Measurements from ENCODE around the gene ANKS1B.

Gene ANKS1B

DNA sequence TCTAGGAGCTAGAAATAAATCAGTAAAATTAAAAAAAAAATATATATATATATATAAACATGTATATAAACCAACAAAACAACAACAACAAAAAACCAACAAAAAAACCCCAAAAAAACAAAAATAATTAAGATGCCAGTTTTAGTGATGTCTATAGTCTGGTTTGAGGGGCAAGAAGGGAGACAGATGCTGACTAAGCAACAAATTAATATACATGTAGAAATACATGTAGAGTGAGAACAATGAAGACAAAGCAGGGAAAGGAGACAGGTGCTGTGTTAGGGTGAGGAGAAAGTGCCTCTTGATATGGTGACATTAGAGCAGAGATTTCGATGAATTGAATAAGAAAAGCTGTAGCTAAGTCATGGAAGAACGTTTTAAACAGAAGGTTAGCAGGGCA, 861.8 kb downstream of the ANKS1B start:
- Histone ChIP-seq H3K36me3 (ENCODE audit: insufficient read depth, low read length) (no peaks in the 10 kb centered on the region), H3K4me3 (ENCODE audit: low read length) (no peak overlapping the region), H3K27me3 (ENCODE audit: insufficient read depth, low read length) (no peaks in the 10 kb centered on the region), H3K9me3 (ENCODE audit: insufficient read depth, low read depth, low read length) (no peaks in the 10 kb centered on the region), H3K27ac (ENCODE audit: low read depth, low read length) (no peak overlapping the region), H3K4me1 (ENCODE audit: insufficient read depth, low read length) (no peaks in the 10 kb centered on the region), H3K9ac (ENCODE audit: low read depth, low read length) (no peak overlapping the region)
- 62% methylated on average over 2 of the region's 2 CpGs for WGBS

DNA sequence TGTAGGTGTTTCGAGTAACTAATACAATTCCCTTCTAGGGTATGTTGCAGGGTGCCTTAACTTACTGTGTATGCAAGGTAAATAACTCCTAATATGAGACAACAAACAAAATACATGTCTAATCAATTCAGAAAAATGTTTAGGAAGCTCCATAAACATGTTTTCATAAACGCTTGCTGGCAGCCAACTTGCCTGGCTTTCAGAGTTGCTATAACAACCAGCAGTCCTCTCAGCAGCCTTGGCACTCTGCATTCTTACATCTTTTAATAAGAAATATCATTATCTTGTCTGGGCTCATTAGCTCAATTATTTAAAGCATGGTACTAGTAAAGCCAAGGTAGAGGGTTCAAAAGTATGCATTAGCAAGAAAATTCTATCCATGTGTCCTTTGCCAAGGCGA, 862.2 kb downstream of the ANKS1B start:
- Histone ChIP-seq H3K27ac (ENCODE audit: low read depth, low read length) (no peak overlapping the region), H3K4me1 (ENCODE audit: insufficient read depth, low read length) (no peaks in the 10 kb centered on the region), H3K9ac (ENCODE audit: low read depth, low read length) (no peak overlapping the region), H3K36me3 (ENCODE audit: insufficient read depth, low read length) (no peaks in the 10 kb centered on the region), H3K9me3 (ENCODE audit: insufficient read depth, low read depth, low read length) (no peaks in the 10 kb centered on the region), H3K4me3 (ENCODE audit: low read length) (no peak overlapping the region), H3K27me3 (ENCODE audit: insufficient read depth, low read length) (no peaks in the 10 kb centered on the region)
- WGBS, result 84% methylated on average over 1 of the region's 3 CpGs

DNA sequence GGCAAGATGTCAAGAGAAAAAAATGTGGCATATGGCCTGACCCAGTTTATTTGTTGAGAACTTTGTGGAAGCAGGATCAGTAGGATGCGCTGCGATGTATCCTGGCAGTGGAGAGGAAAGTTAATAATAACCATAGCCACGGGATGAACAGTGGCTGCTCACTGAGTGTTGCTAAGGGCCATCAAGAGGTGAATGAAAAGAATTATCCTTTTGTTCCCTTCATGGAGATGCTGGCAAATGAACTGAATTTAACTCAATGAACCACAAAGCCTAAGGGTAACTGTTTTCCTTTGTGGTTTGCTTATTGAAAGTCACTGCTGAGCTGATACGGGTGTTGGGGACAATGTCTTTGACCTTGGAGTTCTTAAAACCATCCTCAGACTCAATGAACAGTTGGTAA, 863.2 kb downstream of the ANKS1B start:
- no peaks in the 10 kb centered on the region for H3K36me3 ChIP-seq (ENCODE audit: insufficient read depth, low read length)
- no peak overlapping the region for H3K27ac ChIP-seq (ENCODE audit: low read depth, low read length)
- H3K9ac ChIP-seq (ENCODE audit: low read depth, low read length), result no peak overlapping the region
- no peaks in the 10 kb centered on the region for H3K4me1 ChIP-seq (ENCODE audit: insufficient read depth, low read length)
- no peaks in the 10 kb centered on the region for H3K9me3 ChIP-seq (ENCODE audit: insufficient read depth, low read depth, low read length)
- H3K4me3 ChIP-seq (ENCODE audit: low read length), result no peak overlapping the region
- no peaks in the 10 kb centered on the region for H3K27me3 ChIP-seq (ENCODE audit: insufficient read depth, low read length)
- WGBS, result 90% methylated on average over 4 of the region's 4 CpGs

DNA sequence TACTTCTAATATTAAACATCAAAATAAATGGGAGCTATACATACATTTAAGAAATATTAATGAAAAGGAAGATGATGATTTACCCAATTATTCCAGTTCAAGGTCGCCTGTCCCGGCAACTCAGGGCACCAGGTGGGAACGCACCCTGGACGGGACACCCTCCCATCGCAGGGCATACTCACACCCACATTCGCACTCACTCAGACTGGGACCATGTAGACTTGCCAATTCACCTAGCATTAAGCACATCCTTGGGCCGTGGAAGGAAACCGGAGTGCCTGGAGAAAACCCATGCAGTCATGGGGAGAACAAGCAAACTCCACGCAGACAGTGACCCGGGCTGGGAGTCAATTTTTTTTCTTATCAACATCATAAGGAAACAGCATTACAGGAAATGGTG, 864.8 kb downstream of the ANKS1B start:
- Histone ChIP-seq H3K9ac (ENCODE audit: low read depth, low read length) (no peak overlapping the region), H3K9me3 (ENCODE audit: insufficient read depth, low read depth, low read length) (no peaks in the 10 kb centered on the region), H3K36me3 (ENCODE audit: insufficient read depth, low read length) (no peaks in the 10 kb centered on the region), H3K27ac (ENCODE audit: low read depth, low read length) (no peak overlapping the region), H3K4me3 (ENCODE audit: low read length) (no peak overlapping the region), H3K27me3 (ENCODE audit: insufficient read depth, low read length) (no peaks in the 10 kb centered on the region), H3K4me1 (ENCODE audit: insufficient read depth, low read length) (no peaks in the 10 kb centered on the region)
- WGBS, result 91% methylated on average over 10 of the region's 10 CpGs

DNA sequence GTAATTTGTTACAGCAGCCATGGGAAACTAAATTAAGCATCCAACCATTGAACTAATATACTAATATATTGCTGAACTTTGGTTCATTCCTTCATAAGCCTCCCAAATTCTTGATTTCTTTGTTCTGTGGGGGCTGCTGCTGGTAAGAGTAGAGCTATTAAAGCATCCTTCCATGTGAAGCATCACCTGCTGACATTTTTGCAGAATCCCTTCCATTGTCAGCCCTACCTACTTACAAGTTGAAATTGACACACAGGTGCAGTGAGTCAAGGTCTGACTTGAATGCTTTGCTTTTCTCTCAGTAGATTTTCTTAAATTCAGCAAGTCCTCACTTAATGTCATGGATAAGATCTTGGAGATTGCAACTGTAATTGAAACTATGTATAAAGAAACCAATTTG, 865.3 kb downstream of the ANKS1B start:
- Histone ChIP-seq H3K4me3 (ENCODE audit: low read length) (no peak overlapping the region), H3K27me3 (ENCODE audit: insufficient read depth, low read length) (no peaks in the 10 kb centered on the region), H3K36me3 (ENCODE audit: insufficient read depth, low read length) (no peaks in the 10 kb centered on the region), H3K9me3 (ENCODE audit: insufficient read depth, low read depth, low read length) (no peaks in the 10 kb centered on the region), H3K9ac (ENCODE audit: low read depth, low read length) (no peak overlapping the region), H3K4me1 (ENCODE audit: insufficient read depth, low read length) (no peaks in the 10 kb centered on the region), H3K27ac (ENCODE audit: low read depth, low read length) (no peak overlapping the region)

DNA sequence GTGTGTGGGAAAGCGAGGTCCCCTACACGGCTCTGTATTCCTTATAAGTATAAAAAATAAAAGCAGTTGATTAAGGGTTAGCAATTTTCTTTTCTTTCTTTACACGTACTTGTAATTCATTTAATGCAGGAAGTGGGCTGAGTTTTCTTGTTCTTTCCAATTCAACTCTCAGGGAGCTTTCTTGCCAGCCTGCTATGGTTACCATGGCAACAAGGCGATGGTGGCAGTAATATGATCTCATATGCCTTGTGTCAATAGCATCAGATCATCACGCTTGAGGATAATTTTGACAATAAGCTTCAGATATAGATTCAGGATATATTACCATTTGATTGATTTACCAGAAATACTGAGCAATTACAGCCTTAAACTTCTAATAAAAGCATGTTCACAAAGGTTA, 873.1 kb downstream of the ANKS1B start:
- Histone ChIP-seq H3K9me3 (ENCODE audit: insufficient read depth, low read depth, low read length) (no peaks in the 10 kb centered on the region), H3K27ac (ENCODE audit: low read depth, low read length) (no peak overlapping the region), H3K36me3 (ENCODE audit: insufficient read depth, low read length) (no peaks in the 10 kb centered on the region), H3K4me3 (ENCODE audit: low read length) (no peak overlapping the region), H3K27me3 (ENCODE audit: insufficient read depth, low read length) (no peaks in the 10 kb centered on the region), H3K9ac (ENCODE audit: low read depth, low read length) (no peak overlapping the region), H3K4me1 (ENCODE audit: insufficient read depth, low read length) (peaks cover 3% of the 10 kb centered on the region; the same call in 1 of the 2 replicates)
- 69% methylated on average over 1 of the region's 5 CpGs for WGBS

DNA sequence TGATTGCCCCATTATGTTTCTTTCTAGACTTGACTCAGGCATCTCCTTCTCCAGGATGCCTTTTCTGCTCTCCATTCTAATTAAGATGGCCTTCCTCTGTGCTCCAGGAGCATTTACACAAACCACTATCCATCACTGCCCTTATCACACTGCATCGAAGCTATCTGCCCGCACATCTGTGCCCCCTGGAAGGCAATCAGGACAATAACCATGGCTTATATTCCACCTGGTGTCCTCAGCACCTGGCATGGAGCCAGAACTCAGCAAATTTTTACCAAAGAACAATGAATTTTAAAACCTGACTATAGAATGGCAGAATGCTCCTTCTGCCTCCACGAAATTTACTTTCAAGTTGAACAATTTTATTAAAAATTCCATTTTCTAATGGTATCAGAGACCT, 873.9 kb downstream of the ANKS1B start:
- Histone ChIP-seq H3K9me3 (ENCODE audit: insufficient read depth, low read depth, low read length) (no peaks in the 10 kb centered on the region), H3K27ac (ENCODE audit: low read depth, low read length) (no peak overlapping the region), H3K9ac (ENCODE audit: low read depth, low read length) (no peak overlapping the region), H3K27me3 (ENCODE audit: insufficient read depth, low read length) (no peaks in the 10 kb centered on the region), H3K36me3 (ENCODE audit: insufficient read depth, low read length) (no peaks in the 10 kb centered on the region), H3K4me1 (ENCODE audit: insufficient read depth, low read length) (peaks cover 3% of the 10 kb centered on the region; the same call in 1 of the 2 replicates), H3K4me3 (ENCODE audit: low read length) (no peak overlapping the region)
- WGBS, result 90% methylated on average over 3 of the region's 3 CpGs

DNA sequence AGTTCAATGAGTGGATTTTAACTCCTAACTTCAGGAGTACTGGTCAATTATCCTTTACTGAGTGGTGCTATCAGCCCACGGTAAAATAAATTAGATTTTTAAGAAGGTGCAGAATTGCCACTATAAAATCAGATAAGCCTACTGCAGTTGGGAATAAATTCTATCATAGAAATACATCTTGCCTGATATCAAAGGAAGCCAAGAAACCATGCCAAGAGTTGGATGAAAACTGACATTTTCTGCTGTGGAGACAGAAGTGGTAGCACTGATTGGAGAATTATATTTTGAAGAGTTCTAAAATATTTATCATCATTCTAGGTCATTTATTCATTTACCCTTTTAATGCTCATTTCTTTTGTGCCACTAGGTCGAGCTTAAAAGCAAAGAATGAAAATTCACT, 874.5 kb downstream of the ANKS1B start:
- H3K9ac ChIP-seq (ENCODE audit: low read depth, low read length), result no peak overlapping the region
- no peak overlapping the region for H3K4me3 ChIP-seq (ENCODE audit: low read length)
- H3K27ac ChIP-seq (ENCODE audit: low read depth, low read length), result no peak overlapping the region
- 100% methylated on average over 1 of the region's 2 CpGs for WGBS
- peaks cover 3% of the 10 kb centered on the region; the same call in 1 of the 2 replicates for H3K4me1 ChIP-seq (ENCODE audit: insufficient read depth, low read length)
- H3K36me3 ChIP-seq (ENCODE audit: insufficient read depth, low read length), result no peaks in the 10 kb centered on the region
- H3K9me3 ChIP-seq (ENCODE audit: insufficient read depth, low read depth, low read length), result no peaks in the 10 kb centered on the region
- no peaks in the 10 kb centered on the region for H3K27me3 ChIP-seq (ENCODE audit: insufficient read depth, low read length)

DNA sequence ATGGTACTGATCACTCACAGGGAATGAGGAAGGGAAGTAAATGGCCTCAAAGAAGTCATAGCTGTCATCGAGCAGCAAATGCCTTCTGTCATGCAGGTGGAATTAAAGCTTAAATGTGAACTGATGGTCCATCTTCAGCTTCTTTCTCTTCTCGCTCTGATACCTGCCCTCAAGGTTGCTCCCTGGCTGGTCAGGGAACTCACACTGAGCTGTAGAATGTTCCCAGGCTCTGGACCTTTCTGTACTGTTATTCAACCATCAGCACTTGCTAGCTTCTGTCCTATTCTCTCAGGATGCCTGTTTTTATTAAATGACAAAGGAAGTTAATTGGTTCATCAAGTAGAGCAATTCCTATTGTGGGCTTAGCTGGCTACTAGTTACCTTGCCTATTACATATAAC, 875.8 kb downstream of the ANKS1B start:
- H3K9me3 ChIP-seq (ENCODE audit: insufficient read depth, low read depth, low read length), result no peaks in the 10 kb centered on the region
- no peak overlapping the region for H3K27ac ChIP-seq (ENCODE audit: low read depth, low read length)
- no peak overlapping the region for H3K9ac ChIP-seq (ENCODE audit: low read depth, low read length)
- WGBS, result 87% methylated on average over 2 of the region's 2 CpGs
- peaks cover 3% of the 10 kb centered on the region; the same call in 1 of the 2 replicates for H3K4me1 ChIP-seq (ENCODE audit: insufficient read depth, low read length)
- no peaks in the 10 kb centered on the region for H3K36me3 ChIP-seq (ENCODE audit: insufficient read depth, low read length)
- H3K27me3 ChIP-seq (ENCODE audit: insufficient read depth, low read length), result no peaks in the 10 kb centered on the region
- H3K4me3 ChIP-seq (ENCODE audit: low read length), result no peak overlapping the region

DNA sequence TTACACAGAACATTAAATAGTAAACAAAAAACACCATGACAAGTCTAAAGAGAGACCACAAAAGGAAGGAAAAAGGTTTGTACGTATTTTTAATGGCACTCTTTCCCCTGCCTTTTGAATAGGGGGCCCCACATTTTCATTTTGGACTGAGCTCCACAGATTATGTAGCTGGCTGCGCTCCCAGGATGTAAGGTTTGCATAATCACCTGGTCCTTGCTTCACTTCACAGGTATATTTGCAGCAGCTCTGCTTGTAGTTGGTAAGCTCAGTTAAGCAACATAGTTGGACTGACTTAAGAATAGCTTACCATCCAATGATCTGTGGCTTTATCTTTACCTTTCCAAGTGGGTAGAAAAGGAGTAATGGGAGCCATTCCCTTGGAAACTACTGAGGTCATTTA, 885.0 kb downstream of the ANKS1B start:
- no peak overlapping the region for H3K9ac ChIP-seq (ENCODE audit: low read depth, low read length)
- H3K27me3 ChIP-seq (ENCODE audit: insufficient read depth, low read length), result no peaks in the 10 kb centered on the region
- no peaks in the 10 kb centered on the region for H3K36me3 ChIP-seq (ENCODE audit: insufficient read depth, low read length)
- H3K9me3 ChIP-seq (ENCODE audit: insufficient read depth, low read depth, low read length), result no peaks in the 10 kb centered on the region
- no peaks in the 10 kb centered on the region; the same call in 1 of the 2 replicates for H3K4me1 ChIP-seq (ENCODE audit: insufficient read depth, low read length)
- WGBS, result 95% methylated on average over 2 of the region's 2 CpGs
- no peak overlapping the region for H3K27ac ChIP-seq (ENCODE audit: low read depth, low read length)
- no peak overlapping the region for H3K4me3 ChIP-seq (ENCODE audit: low read length)

DNA sequence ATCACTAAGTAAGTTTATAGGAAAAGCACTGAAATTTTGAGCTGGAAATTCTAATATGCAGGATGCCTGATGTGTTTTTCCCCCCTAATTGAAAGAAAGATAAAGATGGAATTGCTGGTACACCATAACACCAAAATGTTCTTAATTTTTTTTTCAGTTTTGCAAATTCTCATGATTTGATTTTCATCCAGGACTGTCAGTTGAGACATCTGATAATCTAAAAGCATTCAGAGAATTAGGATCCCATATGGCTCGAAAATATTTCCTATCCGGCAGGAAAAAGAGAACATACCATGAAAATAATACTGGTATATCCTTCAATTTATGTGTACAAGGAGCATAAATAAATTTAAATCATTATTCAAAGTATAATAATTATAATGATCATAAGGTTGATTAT, 887.6 kb downstream of the ANKS1B start:
- no CpG with 5 or more reads among the region's 2 CpGs for WGBS
- H3K4me1 ChIP-seq (ENCODE audit: insufficient read depth, low read length), result peaks cover 4% of the 10 kb centered on the region; the same call in 1 of the 2 replicates

DNA sequence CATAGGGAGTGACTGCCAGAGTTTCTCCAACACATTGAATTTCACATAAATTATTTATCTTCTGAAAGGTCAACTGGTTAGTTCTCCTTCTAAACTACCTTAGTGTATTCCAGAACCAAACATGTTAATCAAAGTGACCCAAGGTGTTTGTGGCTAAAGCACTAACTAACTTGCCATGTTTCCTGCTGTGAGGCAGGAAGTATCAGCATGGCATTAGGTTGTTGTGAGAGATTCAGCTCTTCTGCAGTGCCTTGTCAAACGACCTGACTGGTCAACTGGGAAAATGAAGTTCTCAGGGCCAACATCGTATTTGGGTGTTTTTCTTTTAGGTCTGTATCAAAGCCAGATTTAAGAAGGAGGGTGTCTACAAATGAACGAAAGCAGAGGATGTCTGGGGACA, 891.6 kb downstream of the ANKS1B start:
- Histone ChIP-seq H3K4me1 (ENCODE audit: insufficient read depth, low read length) (0 out of 2 replicates have a peak, but pooled peaks cover 4% of the 10 kb centered on the region), H3K9ac (ENCODE audit: low read depth, low read length) (no peak overlapping the region), H3K4me3 (ENCODE audit: low read length) (no peak overlapping the region), H3K9me3 (ENCODE audit: insufficient read depth, low read depth, low read length) (no peaks in the 10 kb centered on the region), H3K36me3 (ENCODE audit: insufficient read depth, low read length) (no peaks in the 10 kb centered on the region), H3K27me3 (ENCODE audit: insufficient read depth, low read length) (no peaks in the 10 kb centered on the region), H3K27ac (ENCODE audit: low read depth, low read length) (no peak overlapping the region)
- WGBS, result 66% methylated on average over 3 of the region's 3 CpGs

More for the DNA sequence above, 887.6 kb downstream of the ANKS1B start:
- Histone ChIP-seq H3K27me3 (ENCODE audit: insufficient read depth, low read length) (no peaks in the 10 kb centered on the region), H3K9me3 (ENCODE audit: insufficient read depth, low read depth, low read length) (no peaks in the 10 kb centered on the region), H3K4me3 (ENCODE audit: low read length) (no peak overlapping the region), H3K27ac (ENCODE audit: low read depth, low read length) (no peak overlapping the region), H3K36me3 (ENCODE audit: insufficient read depth, low read length) (no peaks in the 10 kb centered on the region), H3K9ac (ENCODE audit: low read depth, low read length) (no peak overlapping the region)
